Measurements from ENCODE around the gene BRME1.

The BRME1 gene

DNA sequence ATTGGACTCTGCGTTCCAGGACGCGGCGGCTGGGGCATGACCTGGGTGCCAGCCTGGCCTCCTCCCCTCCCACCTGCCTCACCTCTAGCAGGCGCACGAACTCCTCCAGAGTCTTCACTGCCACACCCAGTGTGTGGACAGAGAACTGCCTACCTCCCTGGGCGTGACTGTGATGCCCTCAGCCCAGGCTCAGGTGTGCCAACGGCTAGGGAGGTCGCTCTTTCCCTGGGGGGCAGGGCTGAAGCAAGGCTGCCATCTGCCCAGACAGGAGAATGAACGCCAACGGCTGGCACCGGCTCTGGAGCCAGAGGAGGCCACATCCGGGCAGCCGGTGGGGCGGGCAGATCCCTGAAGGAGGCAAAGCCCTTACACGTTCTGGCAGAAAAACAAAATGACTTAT, 17.6 kb downstream of the BRME1 start:
- DNase-seq (ENCODE audit: low read depth in 4 of 4, low spot score in 1 of 4), result no peak

DNA sequence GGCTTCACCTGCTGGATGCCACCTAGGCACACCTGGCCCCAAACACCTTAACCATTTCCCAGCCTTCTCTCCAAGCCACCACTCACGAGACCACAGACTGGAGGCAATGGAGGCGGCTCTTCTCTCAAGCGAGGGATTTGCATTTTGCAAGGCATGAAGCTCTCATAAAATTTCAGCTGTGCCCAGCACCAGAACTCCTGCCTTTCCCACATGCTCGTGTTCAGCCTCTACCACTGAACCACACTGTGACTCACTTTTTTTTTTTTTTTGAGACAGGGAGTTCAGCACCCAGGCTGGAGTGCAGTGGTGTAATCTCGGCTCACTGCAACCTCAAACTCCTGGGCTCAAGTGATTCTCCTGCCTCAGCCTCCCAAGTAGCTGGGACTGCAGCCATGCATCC, 18.4 kb downstream of the BRME1 start:
- DNase-seq (ENCODE audit: low read depth in 4 of 4, low spot score in 1 of 4), result no peak

DNA sequence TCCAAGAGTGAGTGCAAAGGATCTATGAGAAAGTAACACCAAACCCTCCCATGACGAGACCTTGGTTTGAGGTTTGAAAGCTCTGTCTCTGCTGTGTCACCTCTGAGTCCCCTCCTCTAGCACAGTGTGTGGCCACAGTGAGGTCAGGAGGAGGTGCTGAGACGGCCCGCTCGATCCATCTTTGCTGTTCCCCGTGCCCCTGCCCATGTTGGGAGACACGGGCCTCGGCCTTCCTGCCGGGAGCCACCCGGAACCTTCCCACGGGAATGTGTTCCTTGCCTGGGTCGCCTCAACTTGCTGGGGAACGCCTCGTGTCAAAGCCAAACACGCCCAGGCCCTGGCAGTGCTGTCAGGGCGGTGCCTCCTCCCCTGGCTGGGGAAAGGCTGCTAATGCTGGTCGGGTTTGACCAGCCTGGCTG, 18.9 kb downstream of the BRME1 start:
- no peak for DNase-seq (ENCODE audit: low read depth in 4 of 4, low spot score in 1 of 4)

DNA sequence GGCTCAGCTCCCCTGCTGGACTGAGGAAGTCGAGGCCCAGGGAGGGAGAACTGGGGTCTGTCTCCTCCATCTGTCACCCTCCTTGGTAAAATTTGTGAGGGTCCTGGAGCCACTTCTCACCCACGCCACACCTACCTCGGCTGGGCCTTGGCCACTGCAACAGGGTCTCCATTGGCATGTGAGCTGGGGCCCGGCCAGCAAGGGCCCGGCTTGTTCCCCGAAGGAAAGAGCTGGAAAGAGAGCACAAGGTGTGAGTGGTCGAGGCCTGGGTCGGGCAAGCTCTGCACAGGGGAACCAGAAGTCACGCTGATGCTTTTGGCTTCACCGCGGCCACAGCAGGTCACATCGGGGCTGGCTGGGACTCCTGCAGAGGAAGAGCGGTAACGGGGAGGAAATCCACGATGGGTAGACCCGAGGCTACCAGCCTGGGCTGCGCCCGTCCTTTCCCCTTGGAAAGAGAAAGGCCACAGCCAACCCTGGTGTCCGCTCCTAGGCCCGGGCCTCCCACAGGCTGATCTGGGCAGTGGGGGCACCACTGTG, 20.0 kb downstream of the BRME1 start:
- no peak for DNase-seq (ENCODE audit: low read depth in 4 of 4, low spot score in 1 of 4)

DNA sequence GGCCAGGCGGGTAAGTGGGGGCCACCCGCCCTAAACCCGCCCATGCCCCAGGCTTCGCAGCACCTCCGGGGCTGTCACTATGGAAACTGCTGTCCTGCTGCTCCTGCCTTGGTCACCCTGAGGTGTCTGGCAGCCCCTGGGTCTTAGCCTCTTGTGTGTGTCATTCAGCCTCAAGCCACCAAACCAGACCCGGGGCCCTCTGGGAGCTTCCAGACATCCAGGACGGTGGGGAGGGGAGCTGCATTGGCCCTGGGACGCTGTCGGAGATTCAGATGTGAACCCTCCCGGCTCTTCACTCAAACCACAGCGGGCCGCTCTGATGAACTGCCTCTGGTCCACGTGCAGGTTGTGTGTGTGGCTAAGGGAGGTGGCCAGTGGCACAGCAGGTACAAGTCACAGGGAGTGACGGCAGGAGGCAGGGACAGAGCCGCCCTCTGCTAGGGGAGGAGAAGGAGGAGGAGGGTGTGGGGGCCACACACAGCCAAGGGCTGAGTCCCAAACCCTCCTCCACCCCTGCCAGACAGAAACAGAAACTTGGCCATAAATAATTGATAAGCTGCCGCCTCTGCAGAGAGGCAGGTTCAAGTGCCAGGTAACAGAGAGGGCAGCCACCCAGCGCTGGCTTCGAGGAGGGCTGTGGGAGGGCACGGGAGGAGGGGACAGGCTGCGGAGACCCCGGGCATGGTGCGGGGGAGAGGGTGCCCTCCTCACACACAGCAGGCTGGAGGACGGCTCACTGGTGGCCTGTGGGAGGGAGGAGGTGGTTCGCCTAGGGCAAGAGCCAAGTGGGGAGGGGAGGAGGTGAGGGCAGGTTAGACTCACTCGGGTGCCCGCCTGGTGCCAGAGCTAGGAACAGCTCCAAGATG, 21.0 kb downstream of the BRME1 start:
- DNase-seq (ENCODE audit: low read depth in 4 of 4, low spot score in 1 of 4), result no peak

DNA sequence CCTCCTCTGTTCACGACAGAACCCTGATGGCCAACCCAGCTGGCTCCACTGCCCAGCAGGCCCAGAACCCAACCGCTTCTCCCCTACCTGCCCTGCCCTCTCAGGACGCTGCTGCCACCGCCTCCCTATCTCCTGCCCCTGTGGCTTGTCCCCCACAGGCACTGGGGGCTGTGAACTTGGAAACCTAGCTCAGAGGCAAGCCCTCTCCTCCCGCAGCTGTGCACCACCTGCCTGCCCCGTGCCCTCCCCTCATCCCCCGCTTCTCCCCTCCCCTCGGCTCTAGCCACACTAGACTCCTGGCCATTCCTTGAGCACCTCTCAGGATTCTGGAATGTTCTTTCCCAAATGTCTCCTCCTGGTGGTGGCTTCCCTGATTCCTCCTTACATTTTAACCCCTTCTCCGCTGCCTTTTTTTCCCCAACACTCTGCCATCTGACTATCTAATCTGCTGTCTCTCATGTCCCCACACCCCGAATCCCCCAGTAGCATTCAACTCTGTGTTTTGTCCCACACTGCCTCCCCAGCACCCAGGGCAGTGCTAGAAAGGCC, 22.3 kb downstream of the BRME1 start:
- DNase-seq (ENCODE audit: low read depth in 4 of 4, low spot score in 1 of 4), result no peak

DNA sequence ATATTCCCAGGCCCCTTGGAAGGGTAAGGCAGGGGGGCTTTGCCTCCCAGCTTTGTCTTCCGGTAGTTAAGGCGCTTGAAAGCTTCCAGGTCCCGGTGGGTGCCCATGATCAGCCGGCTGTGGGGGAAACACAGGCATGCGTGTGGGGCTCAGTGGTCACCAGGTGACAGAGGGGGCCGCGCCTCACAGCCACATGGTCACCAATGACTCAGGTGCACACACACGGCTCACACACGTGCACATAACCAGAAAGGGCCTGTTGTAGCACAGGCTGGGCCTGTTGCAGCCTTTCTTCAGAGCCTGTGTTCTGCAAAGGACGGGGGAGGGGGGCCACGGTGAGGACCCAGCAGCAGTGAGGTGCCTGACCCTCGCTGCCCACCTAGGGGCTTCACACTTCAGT, 23.1 kb downstream of the BRME1 start:
- DNase-seq (ENCODE audit: low read depth in 4 of 4, low spot score in 1 of 4), result no peak

DNA sequence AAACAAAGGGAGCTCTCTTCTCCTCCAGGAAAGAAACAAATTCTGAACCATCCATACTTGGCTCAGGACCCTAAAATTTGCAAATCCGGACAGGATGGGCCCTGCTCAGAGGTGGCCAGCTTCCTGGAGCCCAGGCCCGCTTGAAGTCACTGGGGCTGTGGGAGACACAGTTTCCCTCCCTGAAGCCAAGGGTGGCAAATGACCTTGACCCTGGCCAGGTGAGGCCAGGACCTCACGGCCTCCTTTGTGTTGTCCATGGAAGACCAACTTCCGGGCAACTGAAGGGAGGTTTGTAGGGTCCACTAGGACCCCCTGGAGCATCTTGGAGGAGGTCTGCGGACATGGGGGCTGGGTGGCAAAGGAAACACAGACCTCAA, 23.5 kb downstream of the BRME1 start:
- no peak for DNase-seq (ENCODE audit: low read depth in 4 of 4, low spot score in 1 of 4)

DNA sequence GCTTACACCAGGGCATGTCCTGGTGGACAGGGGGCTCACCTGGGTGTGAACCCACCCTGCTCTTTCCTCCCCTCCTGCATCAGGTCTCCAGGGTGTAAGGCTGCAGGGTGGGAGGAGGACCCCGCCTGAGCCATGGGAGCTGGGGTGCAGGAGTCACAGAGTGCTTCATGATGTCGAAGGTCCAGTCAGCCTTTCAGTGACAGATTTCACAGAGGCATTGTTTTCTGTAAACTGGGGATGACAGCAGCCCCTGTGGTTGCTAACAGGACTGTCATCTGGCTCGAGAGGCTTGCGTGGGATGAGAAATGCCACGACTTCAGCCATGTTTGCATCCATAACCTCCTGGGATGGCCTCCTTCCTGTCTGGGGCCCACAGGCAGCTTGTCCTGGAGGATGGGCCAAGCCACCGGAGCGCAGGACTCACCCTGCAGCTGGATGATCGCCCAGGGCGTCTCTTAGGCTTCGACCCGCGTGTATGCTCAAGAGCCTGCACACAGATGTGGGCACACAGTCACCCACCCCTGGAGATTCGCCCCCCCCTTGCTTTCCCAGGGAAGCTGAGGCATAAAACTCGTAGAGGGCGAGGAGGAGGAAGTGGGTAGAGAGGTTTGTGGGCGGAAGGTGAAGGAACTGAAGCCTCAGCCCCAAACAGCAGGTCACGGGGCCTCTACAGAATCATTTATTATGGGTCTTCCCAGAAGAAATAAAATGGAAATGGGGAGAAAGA, 24.1 kb downstream of the BRME1 start:
- no peak for DNase-seq (ENCODE audit: low read depth in 4 of 4, low spot score in 1 of 4)

DNA sequence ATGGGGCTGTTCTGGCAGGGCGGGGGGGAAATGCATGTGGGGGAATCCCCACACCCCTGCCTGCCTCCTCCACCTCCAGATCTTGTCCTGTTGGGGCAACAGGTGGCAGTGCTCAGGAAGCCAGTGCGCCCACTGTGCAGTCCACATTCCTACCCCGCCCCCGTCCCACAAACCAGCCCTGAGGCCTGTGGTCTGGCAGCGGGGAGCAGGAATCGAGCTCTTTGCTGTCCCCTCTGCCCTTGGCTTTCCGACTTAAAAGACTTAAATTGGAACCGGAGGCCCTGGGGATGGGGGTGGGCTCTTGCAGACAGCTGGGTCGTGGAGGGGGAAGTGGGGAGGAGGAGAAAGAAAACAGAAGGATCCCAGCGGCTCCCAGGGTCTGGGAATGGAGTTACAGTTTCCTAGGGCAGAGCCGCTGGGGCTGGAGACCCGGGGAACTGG, 24.6 kb downstream of the BRME1 start:
- no peak for DNase-seq (ENCODE audit: low read depth in 4 of 4, low spot score in 1 of 4)

DNA sequence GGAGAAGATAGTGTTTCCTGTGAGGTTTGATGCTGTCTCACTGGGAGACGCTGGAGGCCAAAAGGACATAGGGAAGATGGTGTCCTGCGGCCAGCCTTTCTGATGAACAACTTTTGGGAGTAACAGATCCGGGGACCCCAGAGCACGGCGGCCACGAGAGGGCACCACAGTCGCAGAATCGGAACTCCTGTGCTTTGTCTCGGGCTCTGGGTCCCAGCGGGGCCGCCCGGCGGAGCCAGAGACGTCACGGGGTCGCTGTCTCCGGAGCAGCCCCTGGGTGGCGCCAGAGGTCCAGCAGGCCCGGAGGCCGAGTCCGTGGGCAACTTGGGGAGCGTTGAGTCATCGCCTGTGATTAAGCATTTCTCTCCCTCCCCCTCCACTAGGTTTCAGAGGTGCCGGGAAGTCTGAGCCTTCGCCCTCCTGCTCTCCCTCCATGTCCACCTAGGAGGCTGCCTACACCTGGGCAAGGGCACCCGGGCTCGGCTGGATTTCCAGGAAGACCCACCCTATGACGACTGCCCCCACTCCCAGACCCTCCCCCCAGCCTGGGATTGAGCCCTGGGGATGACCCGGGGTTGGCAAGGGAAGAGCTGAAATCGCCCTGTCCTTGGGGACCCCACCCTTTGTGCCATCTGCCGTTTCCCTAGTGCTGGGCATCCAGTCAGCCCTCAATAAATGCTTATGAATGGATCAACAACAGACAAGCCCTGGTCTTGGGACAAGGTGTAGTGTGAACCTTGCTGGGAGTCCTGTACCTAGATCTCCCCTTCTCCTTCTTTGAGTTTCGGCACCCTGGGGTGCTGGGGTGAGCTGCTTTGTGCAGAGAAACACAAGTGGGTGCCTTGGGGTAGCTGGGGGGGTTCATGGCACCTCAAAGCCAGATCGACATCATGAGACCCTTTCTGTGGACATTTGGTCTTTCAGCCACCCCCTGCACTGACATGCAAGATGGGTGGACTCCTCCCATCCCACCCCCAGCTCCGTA, 25.6 kb downstream of the BRME1 start:
- peak; percentile 92 to 99 (median 98) for DNase-seq (ENCODE audit: low read depth in 4 of 4, low spot score in 1 of 4)

DNA sequence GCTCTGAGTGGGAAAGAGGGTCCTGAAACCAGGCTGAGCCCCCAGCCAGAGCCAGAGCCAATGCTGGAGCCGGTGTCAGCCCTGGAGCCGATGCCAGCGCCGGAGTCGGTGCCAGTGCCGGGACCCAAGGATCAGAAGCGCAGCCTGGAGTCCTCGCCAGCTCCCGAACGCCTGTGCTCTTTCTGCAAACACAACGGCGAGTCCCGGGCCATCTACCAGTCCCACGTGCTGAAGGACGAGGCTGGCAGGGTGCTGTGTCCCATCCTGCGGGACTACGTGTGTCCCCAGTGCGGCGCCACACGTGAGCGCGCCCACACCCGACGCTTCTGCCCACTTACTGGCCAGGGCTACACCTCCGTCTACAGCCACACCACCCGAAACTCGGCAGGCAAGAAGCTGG, 28.6 kb downstream of the BRME1 start:
- DNase-seq (ENCODE audit: low read depth in 4 of 4, low spot score in 1 of 4), result no peak

DNA sequence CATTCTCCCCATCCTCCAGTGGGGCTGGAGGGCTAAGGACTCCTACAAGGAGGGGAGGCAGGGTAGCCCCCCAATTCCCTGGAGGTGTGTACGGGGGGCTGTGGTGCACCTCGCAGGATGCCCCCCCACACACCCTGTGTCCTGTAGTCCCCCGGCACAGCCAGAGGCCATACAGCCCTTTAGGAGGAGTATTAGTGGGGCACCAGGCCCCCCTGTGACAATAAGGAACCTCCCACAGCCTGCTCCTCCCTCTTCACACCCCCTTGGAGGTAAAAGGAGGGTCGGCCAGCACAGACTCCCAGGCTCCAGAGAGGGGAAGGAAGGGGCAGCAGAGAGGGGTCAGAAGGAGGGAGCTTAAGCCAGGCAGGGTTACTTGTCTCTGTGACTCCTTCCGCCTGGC, 29.1 kb downstream of the BRME1 start, which contains the start of gene NANOS3:
NANOS3 (plus strand) TSS at position 301 of the 400 bp plus-strand sequence. CDS start 115 bp downstream, outside the sequence.
- no peak for DNase-seq (ENCODE audit: low read depth in 4 of 4, low spot score in 1 of 4)

DNA sequence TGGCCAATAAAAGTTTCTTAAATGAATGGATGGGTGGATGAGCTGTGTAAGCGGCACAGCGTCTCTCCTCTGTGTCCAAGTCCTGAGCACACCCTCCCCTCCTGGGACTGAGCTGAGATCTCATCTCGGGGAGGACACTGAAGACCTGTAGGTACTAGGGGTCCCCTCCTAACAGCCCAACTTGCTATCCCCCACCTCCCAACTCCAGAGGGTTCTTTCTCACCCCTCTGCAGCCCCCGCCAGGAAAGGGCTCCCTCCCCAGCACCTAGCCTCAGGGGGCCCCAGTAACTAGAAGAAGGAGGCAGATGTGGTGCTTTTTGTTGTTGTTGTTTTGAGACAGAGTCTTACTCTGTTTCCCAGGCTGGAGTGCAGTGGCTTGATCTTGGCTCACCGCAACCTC, 30.1 kb downstream of the BRME1 start:
- no peak for DNase-seq (ENCODE audit: low read depth in 4 of 4, low spot score in 1 of 4)

DNA sequence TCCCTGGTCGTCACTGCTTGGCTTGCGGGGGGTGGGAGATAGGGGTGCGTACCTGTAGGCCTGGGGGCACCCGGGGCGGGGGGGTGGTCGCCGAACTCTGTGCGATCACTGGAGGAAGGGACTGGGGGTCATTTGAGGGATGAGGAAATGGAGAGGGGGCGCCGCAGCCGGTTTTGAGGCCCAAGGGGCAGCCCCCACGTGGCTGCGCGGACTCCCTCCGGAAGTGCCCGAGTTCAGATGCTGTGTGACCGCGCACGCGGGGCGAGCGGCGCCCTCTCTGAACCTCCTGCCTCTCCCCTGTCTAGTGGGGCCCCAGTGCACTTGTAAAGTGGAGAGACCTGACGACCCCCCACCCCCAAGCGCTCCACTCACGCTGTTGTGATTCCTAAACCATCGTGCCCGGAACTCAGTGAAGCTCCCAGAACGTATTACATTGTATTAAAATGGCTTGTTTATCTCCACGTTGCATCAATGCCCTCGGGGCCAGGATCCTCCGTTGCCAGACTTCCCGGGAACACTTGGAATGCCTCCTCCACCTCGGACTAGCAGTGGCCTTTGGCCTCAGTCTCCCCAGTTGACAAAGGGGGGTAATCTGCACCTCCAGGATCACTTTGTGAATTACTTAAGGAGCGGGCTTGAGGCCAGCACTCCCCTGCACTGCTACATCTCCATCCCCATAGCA, 31.9 kb downstream of the BRME1 start:
- no peak for DNase-seq (ENCODE audit: low read depth in 4 of 4, low spot score in 1 of 4)

DNA sequence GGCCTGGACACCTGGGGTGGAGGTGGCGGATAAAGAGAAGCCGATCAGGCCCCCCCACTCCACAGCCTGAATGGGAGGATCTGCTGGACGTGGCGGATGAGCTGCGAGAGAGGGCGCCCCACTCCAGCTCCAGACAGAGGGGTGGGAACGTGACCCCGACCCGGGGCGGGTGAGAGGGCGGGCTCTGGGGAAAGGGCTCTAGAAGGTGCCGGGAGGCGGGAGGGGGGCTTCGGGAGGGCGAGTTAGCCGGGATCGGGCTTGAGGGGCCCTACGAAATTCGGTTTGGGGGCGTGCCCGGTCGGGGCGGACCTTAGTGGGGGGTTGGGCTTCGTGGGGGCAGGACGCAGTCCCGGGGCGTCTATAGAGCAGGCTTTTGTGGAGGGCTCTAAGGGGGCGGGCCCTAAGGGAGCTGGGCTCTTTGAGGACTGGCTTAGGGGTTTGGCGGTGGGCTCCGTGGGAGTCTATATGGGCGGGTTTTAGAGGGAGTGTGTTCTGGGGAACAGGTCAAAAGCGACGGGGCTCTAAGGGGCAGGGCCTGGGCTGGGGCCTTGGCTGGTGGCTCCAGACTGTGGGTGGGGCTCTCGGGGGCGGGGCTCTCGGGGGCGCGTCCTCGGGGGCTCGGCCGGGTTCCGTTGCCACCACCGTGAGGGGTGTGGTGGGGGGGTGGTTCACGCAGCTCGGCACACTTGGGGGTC, 33.1 kb downstream of the BRME1 start:
- no peak for DNase-seq (ENCODE audit: low read depth in 4 of 4, low spot score in 1 of 4)

DNA sequence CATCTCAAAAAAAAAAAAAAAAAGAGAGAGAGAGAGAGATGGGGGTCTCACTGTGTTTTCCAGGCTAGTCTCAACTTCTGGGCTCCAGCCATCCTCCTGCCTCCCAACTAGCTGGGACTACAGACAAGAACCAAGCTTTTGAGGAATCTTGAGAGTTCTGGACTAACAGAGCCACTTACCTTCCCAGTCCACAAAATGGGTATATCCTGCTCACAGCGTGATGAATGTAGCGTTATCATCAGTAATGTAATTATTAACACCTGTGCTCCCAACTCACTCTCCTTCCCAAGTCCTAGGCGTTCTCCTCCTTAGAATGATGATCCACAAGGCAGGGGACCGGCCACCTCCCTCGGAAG, 33.6 kb downstream of the BRME1 start:
- DNase-seq (ENCODE audit: low read depth in 4 of 4, low spot score in 1 of 4), result no peak

DNA sequence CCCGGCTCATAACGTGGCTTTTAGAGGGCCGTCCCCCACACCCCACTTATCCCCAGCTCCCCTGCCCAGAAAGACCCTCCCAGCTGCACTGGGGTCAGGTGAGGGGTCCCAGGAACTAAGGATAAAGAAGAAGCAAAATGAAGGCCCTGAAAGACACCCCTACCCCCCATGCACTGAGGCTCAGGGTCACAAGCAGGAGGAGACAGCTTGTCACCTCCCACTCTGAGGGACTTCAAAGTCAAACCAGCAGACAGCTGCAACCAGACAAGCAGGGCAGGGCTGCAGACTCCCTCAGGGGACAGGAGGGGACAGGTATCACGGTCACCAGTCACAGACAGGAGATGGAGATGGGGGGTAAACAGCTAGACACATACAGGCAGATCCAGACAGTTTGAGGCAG, 35.0 kb downstream of the BRME1 start:
- DNase-seq (ENCODE audit: low read depth in 4 of 4, low spot score in 1 of 4), result no peak

DNA sequence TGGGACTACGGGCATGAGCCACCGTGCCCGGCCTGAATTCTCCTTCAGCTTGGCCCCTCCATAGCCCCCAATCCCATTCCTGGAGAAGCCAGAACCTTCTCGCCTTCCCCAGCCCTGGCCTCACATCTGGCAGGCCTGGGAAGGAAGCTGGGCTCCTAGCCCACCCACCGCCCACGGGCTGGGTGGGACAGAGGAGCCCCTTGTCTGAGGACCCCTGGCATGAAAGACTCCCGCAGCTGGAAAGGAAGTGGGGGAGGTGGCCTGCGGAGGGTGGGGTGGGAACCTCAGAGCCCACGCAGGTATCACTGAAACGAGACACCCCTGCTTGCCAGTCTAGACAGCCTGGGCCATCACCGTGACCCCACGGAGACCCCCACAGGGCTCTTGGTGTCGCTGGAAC, 36.6 kb downstream of the BRME1 start:
- DNase-seq (ENCODE audit: low read depth in 4 of 4, low spot score in 1 of 4), result no peak

DNA sequence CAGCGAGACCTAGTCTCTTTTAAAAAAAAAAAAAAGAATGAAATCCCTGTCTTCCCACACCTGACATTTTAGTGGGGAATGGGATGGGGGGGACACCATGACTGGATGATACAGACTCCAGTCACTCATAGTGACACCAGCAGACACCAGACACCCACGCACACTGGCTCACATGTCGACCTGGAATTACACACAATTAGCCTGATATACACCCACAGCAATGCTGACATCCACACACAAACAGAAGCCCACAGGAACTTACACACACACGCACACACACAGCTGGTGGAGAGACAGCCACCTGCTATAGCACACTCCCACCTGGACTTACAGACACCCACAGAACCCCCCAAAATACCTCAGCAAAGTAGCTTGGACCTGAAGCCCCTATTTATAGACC, 37.3 kb downstream of the BRME1 start:
- no peak for DNase-seq (ENCODE audit: low read depth in 4 of 4, low spot score in 1 of 4)

Measured in stimulated activated CD4-positive, alpha-beta T cell treated with anti-CD3 and anti-CD28 coated beads, Interleukin-1b, Interleukin-23, amount 100 ng/mL, for 24 hours (primary cell).